Measurements from ENCODE around the gene CNOT4. TPM values are rescaled to one million over a fixed set of nuclear protein-coding genes. Genes with fewer than 3 reads are reported as not detected.
"Not testable (repeated sequence)": the region's sequence is repeated elsewhere in the genome, so short reads cannot be mapped to it uniquely, and the experiment has no call there.

Gene CNOT4
- total RNA-seq, 1 donor from 2014 or later: 19.3 TPM

GRCh38 chr7:135469705-135470104 lies 40.2 kb downstream of the CNOT4 start:
- H3K36me3 Mint-ChIP-seq (ENCODE audit: low read depth); intact Hi-C loops (cut with micrococcal nuclease); H3K4me3 Mint-ChIP-seq (ENCODE audit: low read depth); H3K9me3 Mint-ChIP-seq; H3K27me3 Mint-ChIP-seq (ENCODE audit: low read depth); DNase-seq (ENCODE audit: low spot score); H3K27ac Mint-ChIP-seq: not testable (repeated sequence)
- H3K4me1 Mint-ChIP-seq (ENCODE audit: low read depth): peaks cover 15% of the 10 kb centered on the region

- DNase-seq (ENCODE audit: low spot score): no peak
- Mint-ChIP-seq H3K4me3 (ENCODE audit: low read depth) (no peak overlapping the region), H3K27me3 (ENCODE audit: low read depth) (no peaks in the 10 kb centered on the region), H3K36me3 (ENCODE audit: low read depth) (peaks cover 16% of the 10 kb centered on the region), H3K4me1 (ENCODE audit: low read depth) (peaks cover 15% of the 10 kb centered on the region), H3K27ac (peak overlapping the region; percentile 22), H3K9me3 (no peaks in the 10 kb centered on the region)
- intact Hi-C loops (cut with micrococcal nuclease): no loop called here
These were observed 42.6 kb downstream of the CNOT4 start for GRCh38 chr7:135467207-135467711.

GRCh38 chr7:135466442-135467206 lies 43.3 kb downstream of the CNOT4 start:
- H3K4me1 Mint-ChIP-seq (ENCODE audit: low read depth): peaks cover 15% of the 10 kb centered on the region
- H3K36me3 Mint-ChIP-seq (ENCODE audit: low read depth): peaks cover 16% of the 10 kb centered on the region
- DNase-seq (ENCODE audit: low spot score): no peak
- H3K27ac Mint-ChIP-seq: no peak overlapping the region
- H3K27me3 Mint-ChIP-seq (ENCODE audit: low read depth): no peaks in the 10 kb centered on the region
- intact Hi-C loops (cut with micrococcal nuclease): no loop called here
- H3K4me3 Mint-ChIP-seq (ENCODE audit: low read depth): no peak overlapping the region
- H3K9me3 Mint-ChIP-seq: no peaks in the 10 kb centered on the region

DNA sequence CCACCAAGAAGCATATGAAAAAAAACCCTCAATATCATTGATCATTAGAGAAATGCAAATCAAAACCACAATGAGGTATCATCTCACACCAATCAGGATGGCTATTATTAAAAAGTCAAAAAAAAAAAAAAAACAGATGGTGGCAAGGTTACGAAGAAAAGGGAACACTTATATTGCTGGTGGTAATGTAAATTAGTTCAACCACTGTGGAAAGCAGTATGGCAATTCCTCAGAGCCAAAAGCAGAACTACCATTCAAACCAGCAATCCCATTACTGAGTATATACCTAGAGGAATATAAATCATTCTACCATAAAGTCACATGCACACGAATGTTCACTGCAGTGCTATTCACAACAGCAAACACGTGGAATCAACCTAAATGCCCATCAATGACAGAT lies 46.0 kb downstream of the CNOT4 start:
- intact Hi-C loops (cut with micrococcal nuclease): no loop called here

DNA sequence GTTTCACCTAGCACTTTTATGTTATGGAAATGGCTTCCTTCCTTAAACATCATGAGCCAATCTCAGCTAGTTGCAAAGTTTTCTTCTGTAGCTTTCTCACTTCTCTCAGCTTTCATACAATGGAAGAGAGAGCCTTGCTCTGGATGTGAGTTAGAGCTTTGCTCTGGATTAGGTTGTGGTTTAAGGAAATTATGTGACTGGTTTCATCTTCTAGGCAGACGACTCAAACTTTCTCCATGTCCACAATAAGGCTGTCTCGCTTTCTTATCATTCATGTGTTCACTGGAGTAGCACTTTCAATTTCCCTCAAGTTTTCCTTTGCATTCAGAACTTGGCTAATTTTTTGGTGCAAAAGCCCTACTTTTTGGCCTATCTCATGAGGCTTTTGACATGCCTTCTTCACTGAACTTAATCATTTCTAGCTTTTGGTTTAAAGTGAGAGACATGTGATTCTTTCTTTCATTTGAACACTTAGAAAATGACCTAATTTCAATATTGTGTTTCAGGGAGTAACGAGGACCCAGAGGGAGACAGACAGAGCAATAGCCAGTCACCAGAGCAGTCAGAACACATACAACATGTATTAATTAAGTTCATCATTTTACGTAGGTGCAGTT lies 49.8 kb downstream of the CNOT4 start:
- Mint-ChIP-seq H3K4me1 (ENCODE audit: low read depth) (peaks cover 12% of the 10 kb centered on the region), H3K36me3 (ENCODE audit: low read depth) (peaks cover 8% of the 10 kb centered on the region), H3K4me3 (ENCODE audit: low read depth) (no peak overlapping the region), H3K27me3 (ENCODE audit: low read depth) (no peaks in the 10 kb centered on the region), H3K27ac (no peak overlapping the region), H3K9me3 (no peaks in the 10 kb centered on the region)
- intact Hi-C loops (cut with micrococcal nuclease): no loop called here
- DNase-seq (ENCODE audit: low spot score): no peak

More for the DNA sequence above, 46.0 kb downstream of the CNOT4 start:
- no peaks in the 10 kb centered on the region for H3K27me3 Mint-ChIP-seq (ENCODE audit: low read depth)
- no peak overlapping the region for H3K4me3 Mint-ChIP-seq (ENCODE audit: low read depth)
- DNase-seq (ENCODE audit: low spot score): no peak
- H3K36me3 Mint-ChIP-seq (ENCODE audit: low read depth): peaks cover 16% of the 10 kb centered on the region
- H3K4me1 Mint-ChIP-seq (ENCODE audit: low read depth): peaks cover 23% of the 10 kb centered on the region
- no peak overlapping the region for H3K27ac Mint-ChIP-seq
- no peaks in the 10 kb centered on the region for H3K9me3 Mint-ChIP-seq

DNA sequence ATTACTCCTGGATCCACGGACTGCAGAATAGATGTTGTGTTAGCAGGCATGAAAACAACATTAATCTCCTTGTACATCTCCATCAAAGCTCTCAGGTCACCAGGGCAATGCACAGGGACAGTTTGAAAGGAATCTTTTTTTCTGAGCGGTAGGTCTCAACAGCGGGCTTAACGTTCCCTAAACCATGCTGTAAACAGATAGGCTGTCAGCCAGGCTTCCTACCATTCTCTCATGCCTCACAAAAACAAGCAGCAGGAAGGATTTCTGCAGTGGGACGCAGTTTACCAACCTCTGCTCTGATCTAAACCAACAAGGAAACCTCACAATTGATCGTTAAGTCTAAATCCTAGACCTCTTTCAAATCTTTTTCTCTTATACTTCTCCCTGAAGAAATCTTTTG lies 50.8 kb downstream of the CNOT4 start:
- H3K4me1 Mint-ChIP-seq (ENCODE audit: low read depth): peaks cover 13% of the 10 kb centered on the region
- intact Hi-C loops (cut with micrococcal nuclease): no loop called here
- H3K9me3 Mint-ChIP-seq: no peaks in the 10 kb centered on the region

DNA sequence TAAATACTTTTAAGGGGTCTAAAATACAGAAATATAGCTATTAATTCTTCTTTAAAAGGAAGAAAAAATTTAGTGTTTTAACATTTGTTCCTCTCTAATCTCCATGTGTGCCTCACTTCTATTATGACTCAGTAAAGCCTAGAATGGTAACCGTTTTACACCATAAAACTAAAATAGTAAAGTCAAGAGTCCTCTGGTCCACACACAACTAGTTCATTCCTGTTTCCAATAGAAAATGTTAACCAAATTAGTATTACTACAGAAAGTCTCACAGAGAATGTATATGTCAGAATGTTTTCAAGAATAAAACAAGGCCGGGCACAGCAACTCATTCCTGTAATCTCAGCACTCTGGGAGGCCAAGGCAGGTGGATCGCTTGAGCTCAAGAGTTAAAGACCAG lies 55.8 kb downstream of the CNOT4 start:
- Mint-ChIP-seq H3K27me3 (ENCODE audit: low read depth) (no peaks in the 10 kb centered on the region), H3K4me1 (ENCODE audit: low read depth) (peaks cover 11% of the 10 kb centered on the region), H3K27ac (no peak overlapping the region), H3K9me3 (no peaks in the 10 kb centered on the region), H3K36me3 (ENCODE audit: low read depth) (no peaks in the 10 kb centered on the region), H3K4me3 (ENCODE audit: low read depth) (no peak overlapping the region)
- intact Hi-C loops (cut with micrococcal nuclease): no loop called here
- no peak for DNase-seq (ENCODE audit: low spot score)

More for the DNA sequence above, 50.8 kb downstream of the CNOT4 start:
- Mint-ChIP-seq H3K27me3 (ENCODE audit: low read depth) (no peaks in the 10 kb centered on the region), H3K27ac (no peak overlapping the region), H3K36me3 (ENCODE audit: low read depth) (peaks cover 7% of the 10 kb centered on the region), H3K4me3 (ENCODE audit: low read depth) (no peak overlapping the region)
- no peak for DNase-seq (ENCODE audit: low spot score)

DNA sequence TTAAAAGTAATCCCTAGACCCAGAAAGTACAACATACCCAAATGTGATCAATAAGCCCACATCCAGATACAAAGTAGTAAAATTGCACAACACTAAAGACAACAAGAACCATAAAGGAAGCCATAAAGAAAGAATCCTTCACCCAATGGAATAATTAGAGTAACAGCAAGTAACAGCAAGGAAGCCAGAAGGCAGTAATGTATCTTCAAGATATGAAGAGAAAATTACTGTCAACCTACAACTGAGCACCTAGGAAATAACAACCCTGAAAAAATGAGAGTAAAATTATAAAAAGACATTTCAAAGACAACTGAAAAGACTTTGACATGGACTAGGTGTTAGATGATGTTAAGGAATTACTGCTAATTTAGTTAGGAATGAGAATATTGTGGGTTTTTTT lies 60.5 kb downstream of the CNOT4 start:
- H3K36me3 Mint-ChIP-seq (ENCODE audit: low read depth): peaks cover 4% of the 10 kb centered on the region
- H3K4me3 Mint-ChIP-seq (ENCODE audit: low read depth): no peak overlapping the region
- H3K4me1 Mint-ChIP-seq (ENCODE audit: low read depth): peaks cover 19% of the 10 kb centered on the region

GRCh38 chr7:135448753-135449152 lies 61.1 kb downstream of the CNOT4 start:
- Mint-ChIP-seq H3K27me3 (ENCODE audit: low read depth) (no peaks in the 10 kb centered on the region), H3K4me3 (ENCODE audit: low read depth) (no peak overlapping the region), H3K4me1 (ENCODE audit: low read depth) (peaks cover 17% of the 10 kb centered on the region), H3K27ac (peak overlapping the region; percentile 2), H3K36me3 (ENCODE audit: low read depth) (peaks cover 4% of the 10 kb centered on the region), H3K9me3 (no peaks in the 10 kb centered on the region)
- no peak for DNase-seq (ENCODE audit: low spot score)
- intact Hi-C loops (cut with micrococcal nuclease): no loop called here

More for the DNA sequence above, 60.5 kb downstream of the CNOT4 start:
- Mint-ChIP-seq H3K27ac (no peak overlapping the region), H3K27me3 (ENCODE audit: low read depth) (no peaks in the 10 kb centered on the region), H3K9me3 (no peaks in the 10 kb centered on the region)
- intact Hi-C loops (cut with micrococcal nuclease): no loop called here
- no peak for DNase-seq (ENCODE audit: low spot score)

DNA sequence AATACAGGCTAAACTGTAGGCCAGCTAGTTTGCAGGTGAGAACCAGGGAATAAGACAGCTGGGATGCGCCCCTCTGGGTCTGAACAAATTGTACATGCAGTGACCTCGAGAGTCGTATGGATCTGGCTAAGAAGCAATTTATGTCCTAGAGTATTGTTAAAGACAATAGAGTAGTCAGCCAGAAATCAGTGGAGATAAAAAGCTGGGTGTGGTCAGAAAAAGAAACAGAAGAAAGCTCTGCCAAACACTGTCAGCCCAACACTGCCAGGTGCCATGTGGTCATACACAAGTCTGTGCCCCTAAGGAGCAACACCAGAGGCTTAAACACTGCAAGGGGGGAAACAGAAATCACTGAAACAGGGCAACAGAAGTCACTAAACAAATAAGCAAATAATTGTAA lies 62.2 kb downstream of the CNOT4 start:
- no peak overlapping the region for H3K27ac Mint-ChIP-seq
- no peak overlapping the region for H3K4me3 Mint-ChIP-seq (ENCODE audit: low read depth)
- no peaks in the 10 kb centered on the region for H3K9me3 Mint-ChIP-seq
- intact Hi-C loops (cut with micrococcal nuclease): no loop called here
- peaks cover 15% of the 10 kb centered on the region for H3K4me1 Mint-ChIP-seq (ENCODE audit: low read depth)
- H3K27me3 Mint-ChIP-seq (ENCODE audit: low read depth): no peaks in the 10 kb centered on the region
- H3K36me3 Mint-ChIP-seq (ENCODE audit: low read depth): peaks cover 4% of the 10 kb centered on the region
- no peak for DNase-seq (ENCODE audit: low spot score)

DNA sequence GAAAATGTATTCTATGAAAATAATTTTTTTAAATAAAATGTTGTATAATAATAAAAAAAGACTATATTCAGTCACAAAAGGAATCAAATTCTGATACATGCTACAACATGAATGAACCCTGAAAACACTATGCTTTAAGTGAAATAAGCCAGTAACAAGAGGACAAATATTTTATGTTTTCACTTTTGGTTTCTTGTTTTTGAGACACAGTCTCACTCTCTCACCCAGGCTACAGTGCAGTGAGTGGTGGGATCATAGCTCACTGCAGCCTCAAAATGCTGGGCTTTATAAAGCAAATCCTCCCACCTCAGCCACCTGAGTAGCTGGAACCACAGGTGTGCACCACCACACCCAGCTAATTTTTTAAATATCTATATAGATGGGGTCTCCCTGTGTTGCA lies 64.2 kb downstream of the CNOT4 start:
- intact Hi-C loops (cut with micrococcal nuclease): no loop called here
- Mint-ChIP-seq H3K4me1 (ENCODE audit: low read depth) (peaks cover 20% of the 10 kb centered on the region), H3K36me3 (ENCODE audit: low read depth) (peaks cover 4% of the 10 kb centered on the region), H3K4me3 (ENCODE audit: low read depth) (no peak overlapping the region), H3K9me3 (no peaks in the 10 kb centered on the region), H3K27me3 (ENCODE audit: low read depth) (no peaks in the 10 kb centered on the region), H3K27ac (no peak overlapping the region)
- DNase-seq (ENCODE audit: low spot score): no peak

- H3K27ac Mint-ChIP-seq; DNase-seq (ENCODE audit: low spot score); intact Hi-C loops (cut with micrococcal nuclease); H3K9me3 Mint-ChIP-seq; H3K27me3 Mint-ChIP-seq (ENCODE audit: low read depth); H3K36me3 Mint-ChIP-seq (ENCODE audit: low read depth); H3K4me3 Mint-ChIP-seq (ENCODE audit: low read depth): not testable (repeated sequence)
- peaks cover 20% of the 10 kb centered on the region for H3K4me1 Mint-ChIP-seq (ENCODE audit: low read depth)
These were observed 64.6 kb downstream of the CNOT4 start for GRCh38 chr7:135445266-135445665.

DNA sequence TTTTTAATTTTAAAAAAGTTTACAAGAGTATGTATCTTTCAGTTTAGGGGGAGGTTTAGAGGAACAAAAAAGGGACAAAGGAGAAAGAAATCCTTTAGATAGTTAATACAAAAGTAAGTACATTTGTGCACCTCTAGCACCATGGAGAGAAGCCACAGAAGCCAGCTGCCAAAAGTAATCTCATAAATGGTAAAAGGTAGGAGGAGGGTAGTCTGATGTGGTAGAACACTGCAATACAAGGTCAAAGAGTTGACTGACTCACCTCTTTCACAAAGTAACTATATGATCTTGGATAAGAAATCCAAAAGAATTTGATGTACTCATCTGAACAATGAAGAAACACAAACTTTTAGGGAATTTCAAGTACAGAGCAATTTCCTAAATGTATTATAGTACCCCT lies 68.1 kb downstream of the CNOT4 start:
- peaks cover 11% of the 10 kb centered on the region for H3K36me3 Mint-ChIP-seq (ENCODE audit: low read depth)
- H3K4me3 Mint-ChIP-seq (ENCODE audit: low read depth): no peak overlapping the region
- H3K9me3 Mint-ChIP-seq: no peaks in the 10 kb centered on the region
- H3K4me1 Mint-ChIP-seq (ENCODE audit: low read depth): peaks cover 5% of the 10 kb centered on the region
- no peak for DNase-seq (ENCODE audit: low spot score)
- intact Hi-C loops (cut with micrococcal nuclease): no loop called here
- H3K27ac Mint-ChIP-seq: no peak overlapping the region
- no peaks in the 10 kb centered on the region for H3K27me3 Mint-ChIP-seq (ENCODE audit: low read depth)
